GM18867 (cell line): Measurements from ENCODE around the gene ARL11.

Experiments
- ATAC-seq: cut with Tn5 transposase; IDR thresholded peaks from one replicate; pipeline ENCODE4 v1.9.1; 2021; ENCODE audit warnings: mild to moderate bottlenecking, moderate library complexity; ENCODE audit not compliant: unreplicated experiment

ARL11 gene

GRCh38 chr13:49646688-49647087 is 18.4 kb downstream of the ARL11 start:
- no peak for ATAC-seq

GRCh38 chr13:49649244-49649962 is 21.1 kb downstream of the ARL11 start:
- no peak for ATAC-seq

- no peak for ATAC-seq
Observed at GRCh38 chr13:49649963-49650312, 21.6 kb downstream of the ARL11 start.

- ATAC-seq, result no peak
Observed at GRCh38 chr13:49651570-49652354, 23.5 kb downstream of the ARL11 start.

GRCh38 chr13:49652355-49653305 is 24.3 kb downstream of the ARL11 start:
- no peak for ATAC-seq

GRCh38 chr13:49653478-49653877 is 25.2 kb downstream of the ARL11 start:
- no peak for ATAC-seq

GRCh38 chr13:49654011-49654410 is 25.7 kb downstream of the ARL11 start:
- ATAC-seq, result no peak

- ATAC-seq, result no peak
Observed at GRCh38 chr13:49655906-49656305, 27.6 kb downstream of the ARL11 start.

GRCh38 chr13:49657241-49657641 is 28.9 kb downstream of the ARL11 start:
- ATAC-seq, result no peak

GRCh38 chr13:49664606-49665005 is 36.3 kb downstream of the ARL11 start:
- no peak for ATAC-seq

GRCh38 chr13:49667773-49668172 is 39.5 kb downstream of the ARL11 start:
- no peak for ATAC-seq

GRCh38 chr13:49669735-49670309 is 41.5 kb downstream of the ARL11 start:
- ATAC-seq, result peak; percentile 40

GRCh38 chr13:49670828-49671227 is 42.5 kb downstream of the ARL11 start:
- ATAC-seq, result no peak

GRCh38 chr13:49676581-49677298 is 48.4 kb downstream of the ARL11 start:
- no peak for ATAC-seq

- ATAC-seq, result no peak
Observed at GRCh38 chr13:49678191-49678914, 50.0 kb downstream of the ARL11 start.

- no peak for ATAC-seq
Observed at GRCh38 chr13:49679246-49679645, 50.9 kb downstream of the ARL11 start.

- no peak for ATAC-seq
Observed at GRCh38 chr13:49681842-49682435, 53.6 kb downstream of the ARL11 start.
